Colonic mucosa (tissue), 4 donors: Measurements from ENCODE around the gene CYTH3. TPM values are rescaled to one million over a fixed set of nuclear protein-coding genes. Genes with fewer than 3 reads are reported as not detected.

Experiments
- DNase-seq: peaks from one replicate; pipeline ENCODE4 v3.0.0-alpha.2; 2020
- H3K27ac ChIP-seq: fragments of 200-600 bp; one replicate; pipeline ENCODE4 v1.8.0; 2021
- H3K27me3 ChIP-seq: fragments of 200-600 bp; one replicate; pipeline ENCODE4 v1.8.0; 2021
- H3K36me3 ChIP-seq: fragments of 200-600 bp; one replicate; pipeline ENCODE4 v1.8.0; 2021
- H3K4me1 ChIP-seq: fragments of 200-600 bp; one replicate; pipeline ENCODE4 v1.8.0; 2021; ENCODE audit warnings: mild to moderate bottlenecking
- H3K4me3 ChIP-seq: fragments of 200-600 bp; one replicate; pipeline ENCODE4 v1.8.0; 2021
- H3K9ac ChIP-seq, 2 donors: one replicate each; pipeline ENCODE4 v1.7.0; 2013; ENCODE audit warnings: control low read depth in 2 of 2, low read depth in 2 of 2, low read length in 2 of 2
- H3K9me3 ChIP-seq: fragments of 200-600 bp; one replicate; pipeline ENCODE4 v1.8.0; 2021
- CTCF ChIP-seq: fragments of 200-600 bp; IDR thresholded peaks from one replicate; pipeline ENCODE4 v1.8.0; 2022; ENCODE audit warnings: antibody characterized with exemption, mild to moderate bottlenecking
- intact Hi-C: fragments of 100-400 bp; cut with DNase I; formaldehyde crosslinking; loops from one replicate; pipeline ENCODE4 v1.14.1; 2022
- total RNA-seq, 2 donors: library from RNA; stranded (reverse); fragmentation: NEBNext Ultra II Directional in 1 of 2; extraction: Animal tissue kit (Norgen Biotek cat#: 25700) in 1 of 2; gene quantifications; one replicate each; pipeline ENCODE4 v1.2.1, GENCODE V29; 2021
- donor health status: healthy.
- donor health status: DM: no; HTN: no; CAD: no.
- donor health status: DM: no; HTN: no; CAD: no.

Gene CYTH3
- total RNA-seq, 2 donors from 2014 or later = 9.1 to 11.3 TPM

- H3K4me3 ChIP-seq = no peak overlapping the region
- no peak for TF ChIP-seq CTCF
- no peak overlapping the region for H3K9ac ChIP-seq
- H3K36me3 ChIP-seq = no peaks in the 10 kb centered on the region
- no peaks in the 10 kb centered on the region for H3K9me3 ChIP-seq
- H3K4me1 ChIP-seq = no peaks in the 10 kb centered on the region
- no peak overlapping the region for H3K27ac ChIP-seq
- no peak for DNase-seq
- intact Hi-C loops = no loop called here
- no peaks in the 10 kb centered on the region for H3K27me3 ChIP-seq
Measured at GRCh38 chr7:6242561-6242960, 29.9 kb downstream of the CYTH3 start.

- H3K27ac ChIP-seq = no peak overlapping the region
- no peak overlapping the region for H3K9ac ChIP-seq
- no peaks in the 10 kb centered on the region for H3K9me3 ChIP-seq
- intact Hi-C loops = no loop called here
- no peak overlapping the region for H3K4me3 ChIP-seq
- H3K27me3 ChIP-seq = no peaks in the 10 kb centered on the region
- no peak for DNase-seq
- no peaks in the 10 kb centered on the region for H3K4me1 ChIP-seq
- no peak for TF ChIP-seq CTCF
- no peaks in the 10 kb centered on the region for H3K36me3 ChIP-seq
Measured at GRCh38 chr7:6241607-6241973, 30.8 kb downstream of the CYTH3 start.

GRCh38 chr7:6238309-6238925 is 34.0 kb downstream of the CYTH3 start:
- Histone ChIP-seq H3K9ac (no peak overlapping the region), H3K27me3 (no peaks in the 10 kb centered on the region), H3K36me3 (no peaks in the 10 kb centered on the region), H3K9me3 (no peaks in the 10 kb centered on the region), H3K4me1 (no peaks in the 10 kb centered on the region), H3K27ac (no peak overlapping the region), H3K4me3 (no peak overlapping the region)
- intact Hi-C loops = no loop called here
- DNase-seq = no peak
- no peak for TF ChIP-seq CTCF

GRCh38 chr7:6237730-6238129 is 34.7 kb downstream of the CYTH3 start:
- Histone ChIP-seq H3K27me3 (no peaks in the 10 kb centered on the region), H3K9me3 (no peaks in the 10 kb centered on the region), H3K27ac (no peak overlapping the region), H3K9ac (no peak overlapping the region), H3K36me3 (no peaks in the 10 kb centered on the region), H3K4me3 (no peak overlapping the region), H3K4me1 (peaks cover 3% of the 10 kb centered on the region)
- intact Hi-C loops = no loop called here
- no peak for TF ChIP-seq CTCF
- DNase-seq = no peak

- Histone ChIP-seq H3K4me3 (no peak overlapping the region), H3K4me1 (peaks cover 8% of the 10 kb centered on the region), H3K27me3 (no peaks in the 10 kb centered on the region), H3K36me3 (no peaks in the 10 kb centered on the region), H3K9ac (no peak overlapping the region), H3K27ac (no peak overlapping the region), H3K9me3 (no peaks in the 10 kb centered on the region)
- no peak for DNase-seq
- no peak for TF ChIP-seq CTCF
- intact Hi-C loops = no loop called here
Measured at GRCh38 chr7:6237011-6237410, 35.4 kb downstream of the CYTH3 start.
